ENCODE data around the gene MEGF11.

DNA sequence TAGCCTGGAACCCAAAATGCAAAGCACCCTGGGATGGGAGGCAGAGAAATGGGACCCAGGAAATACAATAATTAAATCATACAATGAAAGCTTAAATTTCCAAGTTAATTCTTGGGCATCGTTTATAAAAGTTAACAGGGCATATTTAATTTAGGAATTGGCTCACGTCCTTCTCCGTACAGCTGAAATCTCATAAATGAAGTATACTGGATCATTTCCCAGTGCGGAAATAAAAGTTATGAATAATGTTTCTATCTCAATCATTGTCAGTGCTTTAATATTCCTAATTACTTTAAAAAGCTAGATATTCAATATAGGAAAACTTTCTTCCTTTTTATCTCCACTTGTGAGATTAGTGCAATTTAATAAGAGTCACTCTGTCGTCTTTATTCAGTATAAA, 164.0 kb downstream of the MEGF11 start:
- TF ChIP-seq, protein P1, sequence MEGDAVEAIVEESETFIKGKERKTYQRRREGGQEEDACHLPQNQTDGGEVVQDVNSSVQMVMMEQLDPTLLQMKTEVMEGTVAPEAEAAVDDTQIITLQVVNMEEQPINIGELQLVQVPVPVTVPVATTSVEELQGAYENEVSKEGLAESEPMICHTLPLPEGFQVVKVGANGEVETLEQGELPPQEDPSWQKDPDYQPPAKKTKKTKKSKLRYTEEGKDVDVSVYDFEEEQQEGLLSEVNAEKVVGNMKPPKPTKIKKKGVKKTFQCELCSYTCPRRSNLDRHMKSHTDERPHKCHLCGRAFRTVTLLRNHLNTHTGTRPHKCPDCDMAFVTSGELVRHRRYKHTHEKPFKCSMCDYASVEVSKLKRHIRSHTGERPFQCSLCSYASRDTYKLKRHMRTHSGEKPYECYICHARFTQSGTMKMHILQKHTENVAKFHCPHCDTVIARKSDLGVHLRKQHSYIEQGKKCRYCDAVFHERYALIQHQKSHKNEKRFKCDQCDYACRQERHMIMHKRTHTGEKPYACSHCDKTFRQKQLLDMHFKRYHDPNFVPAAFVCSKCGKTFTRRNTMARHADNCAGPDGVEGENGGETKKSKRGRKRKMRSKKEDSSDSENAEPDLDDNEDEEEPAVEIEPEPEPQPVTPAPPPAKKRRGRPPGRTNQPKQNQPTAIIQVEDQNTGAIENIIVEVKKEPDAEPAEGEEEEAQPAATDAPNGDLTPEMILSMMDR (IDR thresholded peaks at IDR 0.05): no peak
- TF ChIP-seq EP300 (IDR thresholded peaks at IDR 0.05): no peak
- TF ChIP-seq POLR2A (IDR thresholded peaks at IDR 0.05): no peak
